PFSK-1 (cell line): Measurements from ENCODE around the gene KIRREL3.

Source experiments
- FOXP2 ChIP-seq: optimal IDR thresholded peaks from 2 replicates; pipeline ENCODE3; 2011; ENCODE audit warnings: borderline replicate concordance, control low read depth, inconsistent platforms; ENCODE audit not compliant: insufficient read depth; ENCODE audit errors: extremely low read length, extremely low read depth
- POLR2AphosphoS5 ChIP-seq: IDR thresholded peaks from 2 replicates; pipeline ENCODE4 v1.6.1; 2012; ENCODE audit warnings: low read depth, mild to moderate bottlenecking, control low read depth, low read length, moderate library complexity
- REST ChIP-seq, 2 experiments: IDR thresholded peaks; 2 replicates each; pipeline versions ENCODE4 v1.6.1 to v1.8.0; 2011 to 2012; ENCODE audit warnings: low read depth in 2 of 2, low read length in 2 of 2, control low read depth in 1 of 2, inconsistent platforms in 1 of 2, mild to moderate bottlenecking in 1 of 2, moderate library complexity in 1 of 2; ENCODE audit not compliant: insufficient read depth in 1 of 2
- SIN3A ChIP-seq: IDR thresholded peaks from 2 replicates; pipeline ENCODE4 v1.6.1; 2012; ENCODE audit warnings: mild to moderate bottlenecking, low read length, moderate library complexity, borderline replicate concordance; ENCODE audit not compliant: insufficient read depth
- TAF1 ChIP-seq: IDR thresholded peaks from 2 replicates; pipeline ENCODE4 v1.6.1; 2012; ENCODE audit warnings: low read length, control low read depth, borderline replicate concordance; ENCODE audit not compliant: insufficient read depth

- no peak for TF ChIP-seq POLR2AphosphoS5
- TF ChIP-seq TAF1: no peak
- no peak for TF ChIP-seq REST (IDR thresholded peaks at IDR 0.05; ENCODE audit: insufficient read depth in 1 of 2, low read depth in 2 of 2, low read length in 2 of 2)
- TF ChIP-seq FOXP2: no peak
- TF ChIP-seq SIN3A: no peak
These were observed 566.3 kb downstream of the KIRREL3 start for GRCh38 chr11:126433989-126434949.
